Posterior cingulate gyrus (tissue), 11 donors: Measurements from ENCODE around the gene TAF1C.

Source experiments
- DNase-seq, 10 donors: peaks; one replicate each; pipeline versions ENCODE4 v3.0.0 to v3.0.0-alpha.2; 2020 to 2021; ENCODE audit warnings: mixed read lengths in 3 of 10
- intact Hi-C: fragments of 100-400 bp; cut with DNase I; formaldehyde crosslinking; loops from one replicate; pipeline ENCODE4 v1.15.1; 2023

TAF1C gene

DNA sequence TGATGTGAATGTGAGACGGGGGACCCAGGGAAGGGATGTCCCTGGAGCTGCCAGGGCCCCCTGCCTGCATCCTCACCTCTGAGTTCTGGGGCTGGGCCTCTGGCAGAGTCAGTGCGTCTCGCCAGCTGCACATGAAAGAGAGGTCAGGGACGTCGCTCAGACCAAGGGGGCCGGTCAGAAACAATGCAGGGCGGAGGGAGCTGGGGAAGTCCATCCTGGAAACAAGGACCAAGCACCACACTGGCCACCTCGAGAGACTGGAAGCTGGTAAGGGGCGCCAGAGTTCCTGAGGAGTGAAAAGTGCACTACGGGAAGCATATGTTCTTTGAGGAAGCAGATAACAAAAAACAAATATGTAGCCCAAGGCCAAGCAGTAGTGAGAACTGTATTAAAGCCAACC, 2.1 kb downstream of the TAF1C start:
- DNase-seq, result peak in 3 of 10 donors; percentile 41 to 67 (median 65)
- intact Hi-C loops, result loop anchor here (5.0 to 10.0 kb wide), 2 partner anchors 42 to 100 kb away; no protein-coding TSS in a partner anchor

DNA sequence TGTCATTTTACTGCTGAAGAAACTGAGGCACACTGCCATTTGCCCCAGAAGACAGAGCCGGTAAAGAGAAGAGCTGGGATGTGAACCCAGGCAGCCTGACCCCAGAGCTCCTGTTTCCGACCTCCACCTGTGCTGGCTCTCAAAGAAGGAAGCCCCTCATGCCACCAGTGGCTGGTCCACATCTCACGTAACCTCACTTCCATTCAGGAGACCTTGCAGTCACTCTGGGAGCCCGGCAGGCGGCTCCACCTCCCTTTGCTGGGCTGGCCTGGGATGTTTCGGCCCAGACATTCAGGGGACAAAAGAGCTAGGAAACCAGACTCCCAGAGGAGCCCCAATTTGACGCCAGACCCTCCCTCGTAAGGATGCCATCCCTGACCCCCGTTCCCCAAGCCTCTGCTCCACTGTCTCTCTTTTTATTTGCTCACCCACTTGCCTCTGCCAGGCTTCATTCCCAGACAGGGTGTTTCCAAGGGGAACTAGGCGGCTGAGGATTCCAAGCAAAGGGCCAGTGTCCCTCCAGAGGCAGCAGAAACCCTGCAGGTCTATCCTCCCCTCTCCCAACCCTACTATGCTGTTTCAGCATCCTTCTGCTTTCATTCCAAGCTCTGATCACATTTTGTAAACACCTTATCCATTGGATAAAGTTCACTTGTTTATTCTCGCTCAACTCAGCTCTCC, 2.8 kb downstream of the TAF1C start:
- intact Hi-C loops, result loop anchor here (10.0 kb wide), 1 partner anchor 99 kb away; no protein-coding TSS in a partner anchor
- peak in 3 of 10 donors; percentile 53 to 77 (median 62) for DNase-seq

DNA sequence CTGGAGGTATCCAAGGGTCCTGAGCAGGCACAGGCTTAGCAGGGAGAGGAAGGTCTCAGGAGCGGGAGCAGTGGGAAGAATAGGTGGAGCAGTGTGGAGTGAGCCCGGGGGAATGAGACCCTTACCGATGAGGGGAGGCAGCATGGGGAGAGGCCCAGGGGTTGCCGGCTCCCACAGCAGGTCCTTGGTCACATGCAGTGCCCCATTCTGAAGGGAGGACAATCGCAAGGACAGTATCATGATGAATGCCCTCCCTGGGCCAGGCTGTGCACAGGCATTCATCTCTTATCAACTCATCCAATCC, 3.3 kb downstream of the TAF1C start:
- peak in 1 of 10 donors; percentile 54 for DNase-seq
- intact Hi-C loops, result loop anchor here (10.0 kb wide), 1 partner anchor 99 kb away; no protein-coding TSS in a partner anchor

DNA sequence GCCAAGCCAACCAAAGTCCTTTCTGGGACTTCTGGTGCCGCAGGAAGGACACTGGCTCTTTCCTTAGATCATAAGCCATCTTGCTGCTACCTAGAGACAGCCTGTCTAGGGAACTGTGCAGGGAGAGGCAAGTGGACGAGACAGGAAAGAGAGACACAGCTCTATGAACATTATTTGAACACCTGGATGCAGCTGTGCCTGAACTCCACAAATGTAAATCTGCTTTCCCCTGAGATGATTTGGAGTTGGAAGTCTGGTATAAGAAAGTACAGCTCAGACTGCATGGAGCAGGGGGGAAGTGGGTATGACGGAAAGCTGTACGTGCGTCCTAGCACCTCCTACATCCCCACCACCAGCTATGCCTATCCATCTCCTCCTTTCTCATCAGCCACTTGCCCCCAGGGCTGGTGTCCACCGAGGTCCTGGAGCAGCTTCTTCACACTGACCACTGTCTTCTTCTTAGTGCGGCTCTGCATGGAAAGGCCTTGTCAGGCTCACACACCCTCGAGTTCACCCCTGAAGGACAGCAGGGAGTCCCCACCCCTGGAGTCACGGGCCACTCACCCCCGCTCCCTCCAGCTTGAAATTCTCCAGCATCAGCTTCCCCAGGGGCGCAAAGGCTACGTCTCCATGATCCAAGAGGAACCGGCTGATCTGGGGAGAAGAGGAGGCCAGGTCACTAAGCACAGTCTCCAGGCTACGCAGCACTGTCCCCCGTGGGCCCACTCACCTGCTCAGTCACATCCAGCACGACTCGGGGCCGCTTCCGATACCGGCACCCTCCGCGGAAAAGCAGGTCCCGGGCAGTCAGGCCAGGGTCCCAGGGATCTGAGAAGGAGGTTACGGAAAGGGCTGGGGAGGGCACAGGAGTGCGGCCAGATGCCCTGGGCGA, 3.9 kb downstream of the TAF1C start:
- intact Hi-C loops, result loop anchor here (10.0 kb wide), 1 partner anchor 98 kb away; no protein-coding TSS in a partner anchor
- peak in 2 of 10 donors; percentile 23 to 67 for DNase-seq

DNA sequence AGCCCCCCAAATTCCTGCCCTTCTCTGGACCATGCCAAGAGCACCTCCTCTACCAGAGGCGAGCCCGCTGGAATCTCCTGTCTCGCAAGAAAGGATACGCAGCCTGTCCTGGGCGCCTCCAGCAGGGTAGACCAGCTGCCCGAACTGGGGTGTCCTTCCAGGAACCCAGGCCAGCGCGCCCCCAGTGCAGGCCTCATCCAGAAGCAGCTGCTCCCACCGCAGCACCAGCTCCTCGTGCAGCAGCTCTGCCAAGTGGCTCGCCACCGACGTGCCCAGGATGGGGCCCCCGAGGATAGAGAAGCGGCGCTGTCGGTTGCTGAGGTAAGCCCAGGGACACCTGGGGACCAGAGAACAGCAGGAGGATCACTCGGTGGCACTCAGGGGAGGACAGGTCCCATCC, 4.8 kb downstream of the TAF1C start:
- peak in 3 of 10 donors; percentile 55 to 62 (median 61) for DNase-seq
- intact Hi-C loops, result loop anchor here (10.0 kb wide), 1 partner anchor 97 kb away; no protein-coding TSS in a partner anchor

DNA sequence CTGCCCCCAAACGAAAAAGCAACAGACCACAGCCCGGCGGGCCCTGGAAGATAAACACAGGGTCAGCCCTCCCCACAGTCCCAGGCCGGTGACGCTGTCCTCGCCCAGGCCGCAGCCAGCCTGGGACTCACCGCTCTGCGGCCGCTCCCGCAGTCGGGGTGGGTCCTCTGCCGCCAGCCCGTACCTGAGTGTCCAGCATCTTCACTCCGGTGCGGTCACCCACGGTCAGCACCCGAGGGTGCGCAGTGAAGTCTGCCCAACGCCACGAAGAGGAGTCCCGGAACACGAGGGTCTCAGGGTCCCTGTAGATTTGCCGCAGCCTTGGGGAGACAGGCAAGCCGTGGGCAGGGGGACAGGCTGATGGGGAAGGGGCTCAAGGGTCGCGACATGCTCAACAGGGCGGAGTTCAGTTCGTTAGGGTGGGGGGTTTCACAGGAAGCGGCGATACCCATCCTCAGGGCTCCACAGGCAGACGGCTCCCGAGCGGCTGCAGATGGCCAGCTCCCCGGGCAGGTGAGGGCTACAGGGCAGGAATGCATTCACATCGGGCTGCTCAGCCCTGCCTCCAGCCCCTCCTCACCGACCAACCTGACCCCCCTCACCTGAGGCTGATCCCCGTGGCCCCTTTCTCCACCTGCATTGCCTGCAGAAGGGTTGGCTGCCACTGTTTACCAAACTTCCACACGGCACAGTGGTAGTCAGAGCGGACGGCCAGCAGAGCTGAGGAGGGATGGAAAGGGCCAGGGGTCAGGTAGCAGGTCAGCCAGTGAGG, 5.5 kb downstream of the TAF1C start:
- intact Hi-C loops, result loop anchor here (10.0 kb wide), 1 partner anchor 97 kb away; no protein-coding TSS in a partner anchor
- peak in 2 of 10 donors; percentile 76 for DNase-seq

DNA sequence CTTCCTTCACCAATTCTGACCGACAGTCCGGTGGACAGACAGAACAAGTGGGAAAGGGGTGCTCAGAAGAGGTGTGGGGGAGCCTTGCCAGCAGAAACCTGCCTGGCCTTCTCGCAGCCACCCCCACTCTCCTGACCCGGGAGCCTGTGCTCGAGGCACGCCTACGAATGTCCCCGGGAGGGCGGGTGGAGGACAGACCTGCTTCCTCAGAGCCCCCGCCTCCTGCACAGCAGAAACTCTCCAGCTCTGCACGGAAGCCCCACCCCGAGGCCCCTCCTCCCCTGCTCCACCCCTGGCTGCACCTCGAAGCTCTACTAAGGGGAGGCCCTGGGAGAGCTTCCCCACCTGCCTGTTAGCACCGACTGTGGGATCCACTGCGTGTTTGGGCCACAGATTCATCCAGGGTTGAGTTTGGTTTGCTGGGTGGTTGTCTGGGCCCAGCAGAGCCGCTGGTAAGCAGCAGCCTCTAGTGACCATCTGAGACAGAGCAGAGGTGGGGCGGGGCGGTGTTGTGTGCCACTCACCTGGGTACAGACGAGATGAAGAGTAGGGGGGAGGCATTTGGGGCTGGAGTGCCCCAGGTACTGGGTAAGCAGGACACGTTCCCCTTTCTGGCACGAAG, 6.2 kb downstream of the TAF1C start:
- peak in 2 of 10 donors; percentile 71 to 79 for DNase-seq
- intact Hi-C loops, result loop anchor here (10.0 kb wide), 1 partner anchor 96 kb away; no protein-coding TSS in a partner anchor

DNA sequence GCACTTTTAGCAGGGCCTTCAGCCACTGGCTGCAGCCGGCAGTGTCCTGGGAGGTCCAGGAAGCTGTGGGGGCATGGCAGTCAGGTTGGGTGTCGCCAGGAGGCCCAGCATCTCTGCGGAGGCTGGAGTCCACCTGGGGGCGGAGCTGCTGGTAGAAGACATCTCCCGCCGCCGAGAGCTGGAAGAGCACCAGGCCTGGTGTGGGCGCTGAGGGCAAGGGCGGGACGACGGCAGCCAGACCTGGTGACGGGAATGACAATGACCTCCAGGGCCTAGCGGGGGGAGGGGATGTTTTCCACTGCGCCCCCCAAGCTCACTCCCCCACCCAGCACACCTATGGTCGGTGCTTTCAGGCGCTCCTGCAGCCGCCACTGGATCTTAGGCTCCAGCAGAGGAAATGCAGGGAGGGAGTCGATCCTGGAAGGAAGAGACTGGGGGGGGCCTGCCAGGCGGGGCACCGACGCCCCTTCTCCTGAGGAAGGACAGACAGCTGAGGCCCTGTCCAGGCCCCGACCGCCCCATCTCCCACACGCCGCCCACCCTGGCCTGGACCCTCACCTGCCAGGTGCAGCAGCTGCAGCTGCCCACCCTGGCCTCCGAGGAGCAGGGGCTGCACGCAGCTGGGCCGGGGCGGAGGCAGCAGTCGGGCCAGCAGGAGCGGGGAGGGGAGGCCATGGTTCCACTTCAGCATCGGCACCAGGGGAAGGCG, 7.1 kb downstream of the TAF1C start:
- intact Hi-C loops, result loop anchor here (10.0 kb wide), 1 partner anchor 95 kb away; no protein-coding TSS in a partner anchor
- peak in 2 of 10 donors; percentile 73 to 77 for DNase-seq

DNA sequence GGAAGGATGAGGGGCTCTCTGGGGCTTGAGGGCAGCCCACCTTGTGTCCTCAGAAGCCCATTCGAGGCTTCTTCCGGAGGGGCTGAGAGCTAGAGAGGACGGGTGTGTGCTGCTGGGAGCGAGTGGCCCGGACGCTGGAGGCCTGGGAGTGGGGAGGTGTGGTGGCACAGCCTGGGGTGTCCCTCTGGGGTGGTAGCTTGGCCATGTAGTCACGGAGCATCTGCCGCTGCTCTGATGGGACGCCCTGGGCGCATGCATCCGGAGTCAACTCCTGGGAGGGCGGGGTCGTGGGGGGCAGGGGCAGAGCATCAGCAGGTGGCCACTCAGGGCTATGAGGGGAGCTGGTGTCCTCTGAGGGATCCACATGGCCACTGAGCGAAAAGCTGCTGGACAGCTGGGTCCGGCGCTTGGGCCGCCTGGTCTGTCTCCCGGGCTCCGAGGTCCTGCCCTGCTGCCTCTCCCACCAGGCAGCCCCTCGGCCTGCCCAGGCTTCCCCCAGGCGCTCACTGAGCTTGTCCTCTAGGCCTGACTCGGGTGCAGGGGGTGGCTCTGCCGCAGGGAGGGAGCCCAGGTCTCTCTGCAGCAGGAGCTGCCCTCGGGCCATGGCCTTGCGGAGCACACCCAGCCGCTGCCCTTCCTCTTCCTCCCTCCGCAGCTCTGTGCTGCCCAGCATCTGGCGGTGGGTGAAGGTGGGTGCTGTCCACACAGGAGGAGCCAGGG, 7.8 kb downstream of the TAF1C start:
- intact Hi-C loops, result no loop called here
- DNase-seq, result peak in 2 of 10 donors; percentile 81

DNA sequence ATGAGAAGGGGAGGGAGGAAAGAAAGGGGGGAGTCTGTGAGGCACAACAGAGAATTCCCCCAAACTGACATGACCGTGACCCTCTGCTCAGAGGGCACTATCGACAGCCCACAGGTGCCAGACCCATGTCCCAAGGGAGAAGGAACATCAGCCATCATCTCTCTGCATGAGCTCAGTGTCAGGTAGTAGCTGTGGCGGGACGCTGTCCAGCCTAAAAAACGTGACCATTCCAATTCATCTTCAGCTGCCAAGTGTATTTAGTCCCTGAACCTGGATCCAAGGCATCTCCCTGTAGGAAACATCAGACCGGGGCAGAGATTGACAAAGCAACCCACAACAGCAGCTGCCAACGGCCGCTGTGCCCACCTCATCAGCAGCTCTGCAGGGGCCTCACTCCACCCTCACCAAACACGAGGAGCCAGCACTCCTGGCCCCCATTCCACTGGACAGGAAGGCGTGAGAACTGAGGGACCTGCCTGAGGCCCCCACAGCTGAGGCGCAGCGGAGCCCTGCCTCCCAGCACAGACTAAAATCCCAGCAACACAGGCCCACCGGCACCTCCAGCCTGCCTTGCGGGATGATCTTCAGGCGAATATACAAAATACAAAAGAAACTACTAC, 8.6 kb downstream of the TAF1C start:
- DNase-seq, result peak in 1 of 10 donors; percentile 70
- intact Hi-C loops, result no loop called here

DNA sequence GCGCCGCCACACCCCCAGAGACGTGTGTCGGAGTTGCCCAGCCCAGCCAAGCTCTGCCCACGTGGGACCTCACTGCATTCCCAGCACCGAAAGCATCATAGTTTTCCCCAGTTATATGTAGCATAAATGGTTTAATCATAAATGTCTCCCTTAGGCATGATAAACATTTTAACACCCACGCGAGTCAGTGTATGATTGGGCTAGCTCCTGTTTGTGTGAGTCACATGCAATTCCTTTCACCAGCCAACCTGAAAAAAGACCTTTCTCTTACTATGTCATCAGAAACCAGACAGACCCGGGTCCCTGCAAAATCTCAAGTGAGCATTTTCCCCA, 9.2 kb downstream of the TAF1C start:
- intact Hi-C loops, result no loop called here
- DNase-seq, result peak in 4 of 10 donors; percentile 35 to 88 (median 86)

DNA sequence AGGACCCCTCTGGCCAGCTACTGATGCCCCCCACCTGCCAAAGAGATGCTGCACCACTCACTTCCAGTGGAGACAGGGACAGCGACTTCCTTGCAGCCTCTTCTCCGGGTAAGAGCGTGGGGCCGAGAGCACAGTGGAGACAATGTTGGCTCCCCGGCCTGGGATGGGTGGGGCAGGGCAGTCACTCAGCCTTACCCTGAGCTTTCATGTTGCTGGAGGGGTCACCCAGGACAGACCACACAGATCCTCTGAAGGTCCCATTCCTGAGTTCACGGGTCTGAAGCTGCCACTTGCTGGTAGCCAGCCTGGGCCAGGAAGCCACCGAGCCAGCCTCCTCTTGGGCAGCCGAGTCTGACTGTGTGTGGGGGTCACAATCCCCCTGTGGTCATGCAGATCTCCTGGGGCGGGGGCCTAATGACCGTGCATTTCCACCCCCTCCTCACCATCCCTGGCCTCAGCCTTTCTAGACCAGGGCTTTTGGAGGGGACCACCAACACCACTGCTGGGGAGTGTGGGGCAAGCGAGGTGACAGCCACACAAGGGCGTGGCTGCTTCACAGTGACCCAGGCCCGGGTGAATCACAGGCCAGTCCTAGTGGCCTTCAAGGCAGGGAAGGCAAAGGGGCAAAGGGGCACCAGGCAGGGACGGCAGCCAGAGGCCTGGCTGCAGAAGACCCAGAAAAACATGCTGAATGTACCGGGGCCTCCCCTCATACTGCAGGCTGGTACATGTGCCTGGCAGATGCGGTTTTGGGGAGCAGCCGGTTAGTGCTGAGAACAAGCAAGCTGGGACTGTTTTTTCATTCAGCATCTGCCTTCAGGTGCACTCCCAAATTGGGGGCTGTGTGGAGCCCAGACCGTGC, 10.4 kb downstream of the TAF1C start:
- peak in 3 of 10 donors; percentile 48 to 85 (median 80) for DNase-seq
- intact Hi-C loops, result no loop called here

DNA sequence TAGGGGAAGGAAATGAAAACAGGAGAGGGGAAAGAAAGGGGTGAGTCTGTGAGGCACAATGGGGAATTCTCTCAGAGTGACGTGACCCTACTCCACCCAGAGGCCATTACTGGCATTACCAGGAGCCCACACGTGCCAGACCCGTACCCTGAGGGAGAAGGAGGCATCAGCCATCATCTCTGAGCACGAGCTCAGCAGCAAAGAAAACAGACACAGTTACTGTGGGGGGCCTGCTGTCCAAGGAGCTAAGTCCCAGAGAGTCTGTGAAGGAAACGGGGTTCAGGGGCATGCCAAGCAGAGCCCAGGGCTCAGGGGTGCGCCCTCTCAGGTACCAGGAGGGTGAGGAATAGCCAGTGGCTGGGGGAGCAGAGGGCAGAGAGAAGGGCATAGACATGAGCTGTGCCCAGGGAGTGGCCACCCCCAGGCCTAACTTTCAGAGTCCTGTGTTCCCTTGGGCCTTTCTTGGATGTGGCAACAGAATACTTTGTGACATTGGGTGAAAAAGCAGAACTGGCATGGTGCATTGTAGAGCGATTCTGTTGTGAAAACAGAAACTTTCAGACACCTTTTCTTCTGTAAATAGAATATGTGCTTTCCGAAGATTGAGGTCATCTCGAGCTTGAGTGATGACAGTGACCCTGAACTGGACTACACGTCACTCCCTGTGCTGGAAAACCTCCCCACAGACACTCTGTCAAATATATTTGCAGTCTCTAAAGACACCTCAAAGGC, 11.3 kb downstream of the TAF1C start:
- intact Hi-C loops, result no loop called here
- DNase-seq, result peak in 4 of 10 donors; percentile 45 to 74 (median 59)

DNA sequence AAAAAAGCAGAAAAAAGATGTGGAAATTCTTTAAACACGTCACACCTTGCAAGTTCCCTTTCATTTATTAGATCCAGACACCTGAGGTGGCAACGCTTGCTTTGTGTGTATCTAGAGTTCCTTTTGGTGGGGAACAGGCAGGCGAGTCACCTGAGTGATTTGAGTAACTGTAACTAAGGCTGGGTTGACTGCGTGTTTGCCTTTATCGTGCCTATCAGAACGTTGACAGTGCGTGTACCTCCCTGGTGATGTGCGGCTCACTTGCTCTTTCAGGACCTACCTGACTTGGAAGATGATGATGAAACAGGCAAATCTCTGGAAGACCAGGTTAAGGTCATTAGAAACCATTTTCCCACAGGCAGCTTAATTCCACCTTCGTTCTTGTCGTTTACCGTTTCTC, 12.5 kb downstream of the TAF1C start:
- intact Hi-C loops, result no loop called here
- DNase-seq, result peak in 1 of 10 donors; percentile 12

DNA sequence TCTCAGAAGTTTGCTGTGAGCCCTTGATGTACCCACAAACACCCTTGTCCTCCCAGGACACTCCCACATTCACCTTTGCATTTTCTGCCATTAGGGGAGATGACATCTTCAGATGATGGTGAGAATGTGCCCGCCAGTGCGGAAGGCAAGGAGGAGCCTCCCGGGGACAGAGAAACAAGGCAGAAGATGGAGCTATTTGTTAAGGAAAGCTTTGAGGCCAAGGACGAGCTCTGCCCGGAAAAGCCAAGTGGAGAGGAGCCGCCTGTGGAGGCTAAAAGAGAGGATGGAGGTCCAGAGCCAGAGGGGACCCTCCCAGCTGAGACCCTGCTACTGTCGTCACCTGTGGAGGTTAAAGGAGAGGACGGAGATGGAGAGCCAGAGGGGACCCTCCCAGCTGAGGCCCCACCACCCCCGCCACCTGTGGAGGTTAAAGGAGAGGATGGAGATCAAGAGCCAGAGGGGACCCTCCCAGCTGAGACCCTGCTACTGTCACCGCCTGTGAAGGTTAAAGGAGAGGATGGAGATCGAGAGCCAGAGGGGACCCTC, 17.0 kb downstream of the TAF1C start:
- DNase-seq, result peak in 1 of 10 donors; percentile 54
- intact Hi-C loops, result no loop called here
